Activated CD4-positive, CD25-positive, alpha-beta regulatory T cell (primary cell): ENCODE measurements around the gene SPINT4.
"Not testable (repeated sequence)": the region's sequence is repeated elsewhere in the genome, so short reads cannot be mapped to it uniquely, and the experiment has no call there.

Experiments
- DNase-seq, 4 experiments: peaks; one replicate each; lab custom pipeline; 2025; lab: John Stamatoyannopoulos, UW

SPINT4 gene

DNA sequence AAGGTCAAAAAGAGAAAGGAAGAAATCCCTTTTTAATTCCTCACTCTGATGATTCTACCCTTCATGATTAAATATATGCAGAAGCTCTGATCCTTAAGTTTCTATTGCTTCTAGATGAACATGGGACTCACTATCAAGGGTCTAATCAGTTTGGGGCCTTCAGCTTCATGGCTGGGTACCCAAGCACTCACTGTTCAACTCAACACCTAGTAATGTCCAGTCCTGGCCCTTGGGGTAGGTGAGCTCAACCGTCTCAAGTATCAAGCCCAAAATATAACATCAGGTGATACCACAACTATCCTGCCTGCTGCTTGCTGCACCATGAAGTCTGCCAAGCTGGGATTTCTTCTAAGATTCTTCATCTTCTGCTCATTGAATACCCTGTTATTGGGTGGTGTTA is at the start of gene SPINT4:
Gene SPINT4, plus strand, starts transcription at position 301 of the 400 bp plus-strand sequence. Its CDS starts 21 bp downstream, at position 322.
- no peak for DNase-seq

- no peak for DNase-seq
Measured at GRCh38 chr20:45672765-45673164, 49.4 kb upstream of the SPINT4 start.

GRCh38 chr20:45679650-45680049 is 42.5 kb upstream of the SPINT4 start:
- no peak for DNase-seq

- DNase-seq: no peak
Measured at GRCh38 chr20:45685896-45686295, 36.3 kb upstream of the SPINT4 start.

DNA sequence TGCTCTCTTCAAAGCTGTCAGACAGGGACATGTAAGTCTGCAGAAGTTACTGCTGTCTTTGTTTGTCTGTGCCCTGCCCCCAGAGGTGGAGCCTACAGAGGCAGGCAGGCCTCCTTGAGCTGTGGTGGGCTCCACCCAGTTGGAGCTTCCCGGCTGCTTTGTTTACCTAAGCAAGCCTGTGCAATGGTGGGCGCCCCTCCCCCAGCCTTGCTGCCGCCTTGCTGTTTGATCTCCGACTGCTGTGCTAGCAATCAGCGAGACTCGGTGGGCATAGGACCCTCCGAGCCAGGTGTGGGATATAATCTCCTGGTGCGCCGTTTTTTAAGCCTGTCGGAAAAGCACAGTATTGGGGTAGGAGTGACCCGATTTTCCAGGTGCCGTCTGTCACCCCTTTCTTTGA is 28.8 kb upstream of the SPINT4 start:
- DNase-seq: not testable (repeated sequence)

DNA sequence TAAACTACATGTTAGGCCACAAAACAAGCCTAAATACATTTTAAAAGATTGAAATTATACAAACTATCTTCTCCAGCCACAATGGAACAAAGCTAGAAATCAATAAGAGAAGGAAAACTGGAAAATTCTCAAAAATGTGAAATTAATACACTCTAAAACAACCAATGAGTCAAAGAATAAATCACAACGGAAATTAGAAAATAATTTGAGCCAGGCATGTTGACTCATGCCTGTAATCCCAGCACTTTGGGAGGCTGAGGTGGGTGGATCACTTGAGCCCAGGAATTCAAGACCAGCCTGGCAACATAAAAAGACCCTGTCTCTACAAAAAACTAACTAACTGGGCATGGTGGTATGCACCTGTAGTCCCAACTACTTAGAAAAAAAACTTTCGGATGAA is 26.7 kb upstream of the SPINT4 start:
- no peak for DNase-seq

DNA sequence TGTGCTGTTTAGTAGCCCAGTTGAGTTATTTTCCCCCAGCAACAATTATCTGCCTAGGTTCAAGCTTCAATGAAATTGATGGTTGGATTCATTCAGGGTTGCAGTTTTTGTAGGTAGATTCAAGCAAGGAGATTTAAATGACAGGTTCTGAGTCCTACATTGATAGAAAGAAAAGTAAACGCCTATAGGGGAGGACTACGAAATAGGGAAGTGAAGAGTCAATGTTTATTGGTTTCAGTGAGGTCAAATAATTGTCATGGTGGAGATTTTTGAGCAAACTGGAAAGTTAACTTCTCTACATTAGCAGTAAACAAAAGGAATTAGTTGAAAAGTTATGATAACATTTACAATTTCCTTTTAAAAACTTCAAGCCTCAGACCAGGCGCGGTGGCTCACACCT is 21.0 kb upstream of the SPINT4 start:
- DNase-seq: no peak

GRCh38 chr20:45701873-45702272 is 20.3 kb upstream of the SPINT4 start, which contains the start of gene WFDC13:
WFDC13 (plus strand) TSS chr20:45702038; CDS start chr20:45702124, 86 bp downstream.
- DNase-seq: no peak

DNA sequence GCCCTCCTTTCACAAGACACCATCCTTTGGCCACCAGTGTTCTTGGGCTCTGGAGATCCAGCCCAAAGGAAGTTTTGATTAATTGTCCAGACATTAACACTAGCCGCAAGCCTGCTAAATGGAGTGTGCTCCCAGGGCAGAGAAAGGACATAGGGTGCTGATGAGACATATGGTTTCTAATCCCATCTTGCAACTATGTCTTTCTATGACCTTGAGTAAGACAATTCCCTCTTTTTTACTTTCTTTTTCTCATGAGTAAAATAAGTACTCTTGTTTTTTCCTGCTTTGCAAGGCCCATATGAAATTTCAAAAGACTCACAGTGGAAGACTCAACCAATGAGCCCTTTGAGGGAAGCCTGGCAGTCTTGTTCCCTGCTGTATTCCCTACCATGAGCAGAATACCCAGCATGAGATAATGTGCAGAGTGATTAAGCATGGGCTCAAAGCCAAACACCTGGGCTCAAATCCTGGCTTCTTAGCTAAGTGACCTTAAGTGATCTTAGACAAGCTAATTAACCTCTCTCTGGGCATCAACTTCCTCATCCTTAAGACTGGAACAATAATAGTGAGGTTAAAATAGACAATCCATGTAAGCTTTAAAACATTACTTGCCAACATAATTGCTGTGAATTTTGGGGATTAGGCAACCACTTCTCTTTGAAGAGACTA is 17.0 kb upstream of the SPINT4 start, which contains the start of gene WFDC10B:
Gene WFDC10B, minus strand, starts transcription at position 51 of the 669 bp plus-strand sequence. CDS start 19,027 bp downstream, outside the sequence.
- DNase-seq: no peak

DNA sequence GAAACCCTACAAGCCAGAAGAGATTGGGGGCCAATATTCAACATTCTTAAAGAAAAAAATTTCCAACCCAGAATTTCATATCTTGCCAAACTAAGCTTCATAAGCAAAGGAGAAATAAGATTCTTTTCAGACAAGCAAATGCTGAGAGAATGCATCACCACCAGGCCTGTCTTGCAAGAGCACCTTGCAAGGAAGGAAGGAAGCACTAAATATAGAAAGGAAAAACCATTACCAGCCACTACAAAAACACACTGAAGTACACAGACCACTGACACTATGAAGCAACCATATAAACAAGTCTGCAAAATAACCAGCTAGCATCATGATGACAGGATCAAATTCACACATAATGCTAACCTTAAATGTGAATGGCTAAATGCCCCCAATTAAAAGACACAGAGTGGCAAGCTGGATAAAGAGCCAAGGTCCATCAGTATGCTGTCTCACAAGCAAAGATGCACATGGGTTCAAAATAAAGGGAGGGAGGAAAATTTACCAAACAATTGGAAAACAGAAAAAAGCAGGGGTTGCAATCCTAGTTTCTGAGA is 5.9 kb upstream of the SPINT4 start:
- not testable (repeated sequence) for DNase-seq

DNA sequence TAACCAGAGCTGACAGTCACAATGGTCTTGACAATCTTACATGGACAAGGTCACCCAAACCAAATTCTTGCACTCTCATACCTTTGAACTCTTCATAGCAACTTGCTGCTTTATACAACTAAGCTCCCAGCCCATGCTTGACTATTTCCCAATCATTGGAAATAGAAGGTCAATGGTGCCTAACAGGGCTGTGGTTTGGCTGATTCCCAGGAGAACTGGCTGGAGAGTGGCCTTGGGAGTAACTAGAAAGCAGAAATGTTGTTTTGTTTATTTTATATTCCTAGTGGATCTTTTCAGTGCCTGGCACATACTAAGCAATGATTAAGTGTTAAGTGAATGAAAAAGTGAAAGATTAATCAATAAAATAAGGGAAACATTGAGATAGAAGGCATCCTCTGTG is 3.0 kb downstream of the SPINT4 start:
- DNase-seq: no peak

DNA sequence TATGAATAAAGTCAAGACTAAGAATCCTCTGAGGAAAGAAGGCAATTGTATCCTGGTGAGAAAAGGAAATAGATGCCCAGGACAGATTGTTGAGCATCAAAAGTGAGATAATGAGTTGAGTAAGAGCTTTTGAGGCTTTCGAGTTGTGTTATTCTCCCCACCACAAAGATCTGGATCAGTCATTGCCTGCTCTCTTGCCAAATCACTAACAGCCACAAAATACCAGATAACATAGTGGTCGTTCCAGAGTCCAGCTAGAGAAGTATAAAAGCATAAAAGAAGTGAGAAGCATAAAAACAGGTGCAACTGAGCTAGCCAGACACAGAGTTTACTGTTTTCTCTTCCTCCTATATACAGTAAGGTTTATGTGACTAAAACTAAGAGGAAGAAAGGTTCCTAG is 4.9 kb downstream of the SPINT4 start:
- no peak for DNase-seq

- no peak for DNase-seq
Measured at GRCh38 chr20:45732199-45732598, 10.1 kb downstream of the SPINT4 start.

GRCh38 chr20:45735552-45735951 is 13.4 kb downstream of the SPINT4 start:
- DNase-seq: no peak

GRCh38 chr20:45735988-45736387 is 13.8 kb downstream of the SPINT4 start:
- no peak for DNase-seq

DNA sequence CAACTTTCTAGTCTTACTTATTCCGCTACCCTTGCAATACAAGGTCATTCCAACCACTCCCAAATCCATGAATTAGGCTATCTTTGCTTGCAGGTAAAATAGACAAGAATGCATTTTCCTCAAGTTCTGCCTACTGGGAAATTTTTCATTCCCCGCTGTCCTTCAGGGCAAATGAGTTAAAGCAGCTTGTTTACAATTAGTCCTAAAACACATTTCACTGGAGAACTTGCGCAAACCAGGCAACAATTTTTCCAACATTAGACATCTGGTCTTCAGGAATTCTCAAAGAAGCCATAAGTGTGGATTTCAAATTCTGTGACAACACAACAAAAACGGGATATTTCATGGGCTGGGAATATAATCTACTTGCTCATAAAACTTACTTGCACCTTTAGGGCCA is 20.4 kb downstream of the SPINT4 start:
- DNase-seq: no peak

DNA sequence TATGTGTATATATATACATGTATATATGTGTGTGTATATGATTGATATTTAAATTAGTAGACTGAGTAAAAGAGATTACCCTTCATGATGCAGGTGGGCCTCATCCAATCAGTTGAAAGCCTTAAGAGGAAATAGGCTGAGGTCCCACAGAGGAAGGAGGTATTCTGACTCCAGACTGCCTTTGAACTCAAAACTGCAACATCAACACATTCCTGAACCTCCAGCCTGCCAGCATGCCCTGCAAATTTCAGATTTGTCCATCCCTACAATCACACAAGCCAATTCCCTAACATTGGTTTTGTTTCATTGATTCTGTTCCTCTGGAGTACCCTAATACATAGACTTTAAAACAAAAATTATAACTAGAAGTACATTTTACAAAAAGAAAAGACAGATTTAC is 22.9 kb downstream of the SPINT4 start:
- no peak for DNase-seq

DNA sequence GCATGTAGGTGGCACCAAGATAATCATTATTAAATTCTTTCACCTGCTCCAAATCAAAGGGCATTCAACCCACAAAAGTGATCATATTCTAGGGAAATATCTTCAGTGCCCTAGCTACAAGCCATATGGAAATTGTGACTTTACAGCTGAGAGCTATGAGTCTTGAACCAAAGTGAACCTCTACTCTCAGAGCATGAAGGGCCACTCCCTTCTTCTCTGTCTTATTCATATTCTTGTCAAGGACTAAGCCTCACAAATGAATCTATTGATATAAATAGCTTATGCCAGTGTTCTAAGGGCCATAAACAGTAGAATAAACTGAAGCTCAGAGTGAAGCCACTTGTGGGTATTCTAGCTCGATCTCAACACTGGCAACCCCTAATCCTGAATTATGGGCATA is 29.6 kb downstream of the SPINT4 start:
- DNase-seq: no peak

DNA sequence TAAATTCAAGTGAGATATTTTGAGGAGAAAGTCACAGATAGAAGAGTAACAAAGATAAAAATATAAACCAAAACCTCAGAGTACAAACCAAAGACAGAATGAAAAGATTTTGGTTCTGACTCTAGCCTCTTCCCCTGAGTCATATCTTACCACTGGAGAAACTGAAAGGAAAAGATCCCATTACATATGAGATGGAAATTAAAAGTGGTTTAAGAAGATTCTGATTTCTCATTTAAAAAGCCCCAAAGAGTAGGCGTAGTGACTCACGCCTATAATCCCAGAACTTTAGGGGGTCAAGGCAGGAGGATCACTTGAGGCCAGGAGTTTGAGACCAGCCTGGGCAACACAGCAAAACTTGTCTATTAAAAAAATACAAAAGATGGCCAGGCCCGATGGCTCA is 30.6 kb downstream of the SPINT4 start:
- DNase-seq: no peak

- no peak for DNase-seq
Measured at GRCh38 chr20:45758096-45758495, 35.9 kb downstream of the SPINT4 start.

DNA sequence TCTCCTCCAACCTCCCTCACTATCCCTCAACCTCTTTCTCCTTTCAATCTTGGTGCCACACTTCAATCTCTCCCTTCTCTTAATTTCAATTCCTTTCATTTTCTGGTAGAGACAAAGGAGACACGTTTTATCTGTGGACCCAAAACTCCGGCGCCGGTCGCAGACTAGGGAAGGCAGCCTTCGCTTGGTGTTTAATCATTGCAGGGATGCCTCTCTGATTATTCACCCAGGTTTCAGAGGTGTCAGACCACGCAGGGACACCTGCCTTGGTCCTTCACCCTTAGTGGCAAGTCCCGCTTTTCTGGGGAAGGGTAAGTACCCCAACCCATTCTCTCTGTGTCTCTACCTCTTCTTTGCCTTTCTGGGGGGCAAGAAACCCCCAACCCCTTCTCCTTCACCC is 37.8 kb downstream of the SPINT4 start:
- not testable (repeated sequence) for DNase-seq

DNA sequence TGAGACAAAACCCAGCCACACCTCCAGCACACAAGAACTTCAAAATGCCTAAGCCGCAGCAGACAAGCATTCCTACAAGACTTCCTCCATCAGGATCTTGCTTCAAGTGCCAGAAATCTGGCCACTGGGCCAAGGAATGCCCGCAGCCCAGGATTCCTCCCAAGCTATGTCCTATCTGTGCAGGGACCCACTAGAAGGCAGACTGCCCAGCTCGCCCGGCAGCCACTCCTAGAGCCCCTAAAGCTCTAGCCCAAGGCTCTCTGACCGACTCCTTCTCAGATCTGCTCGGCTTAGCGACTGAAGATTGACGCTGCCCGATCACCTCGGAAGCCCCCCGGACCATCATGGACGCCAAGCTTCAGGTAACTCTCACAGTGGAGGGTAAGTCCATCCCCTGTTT is 39.8 kb downstream of the SPINT4 start:
- DNase-seq: not testable (repeated sequence)

GRCh38 chr20:45764618-45765282 is 42.6 kb downstream of the SPINT4 start:
- DNase-seq: not testable (repeated sequence)
